ENCODE measurements around the gene LIMA1. TPM values are rescaled to one million over a fixed set of nuclear protein-coding genes. Genes with fewer than 3 reads are reported as not detected.
"Not testable (repeated sequence)": the region's sequence is repeated elsewhere in the genome, so short reads cannot be mapped to it uniquely, and the experiment has no call there.

LIMA1 gene
- total and polyA plus RNA-seq, 12 donors = 10.6 to 34.4 (median 16.2) TPM

DNA sequence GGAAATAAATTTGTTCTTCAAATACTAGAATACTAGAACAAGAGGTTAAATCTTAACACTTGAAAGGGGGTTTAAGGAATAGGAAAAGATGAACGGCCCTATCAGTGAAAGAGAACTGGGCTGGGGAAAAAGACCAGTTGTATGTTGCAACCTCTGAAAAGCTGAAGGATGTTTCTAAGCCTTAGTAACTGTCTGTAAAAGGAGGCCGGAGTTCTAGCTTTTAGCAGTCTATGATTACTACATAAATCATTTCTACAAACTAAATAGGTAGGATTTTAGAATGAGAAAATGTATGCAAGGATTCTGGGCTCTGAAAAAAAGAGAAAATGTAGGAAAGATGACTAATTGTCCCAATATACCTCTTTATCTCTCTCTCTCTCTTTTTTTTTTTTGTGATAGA, 121.1 kb downstream of the LIMA1 start:
- Histone ChIP-seq H3K27me3 (no peaks in the 10 kb centered on the region), H3K4me3 (no peak overlapping the region), H3K36me3 (peaks cover 0 to 8% (median 0%) of the 10 kb centered on the region in 9 donors), H3K4me1 (peaks cover 6 to 24% (median 12%) of the 10 kb centered on the region in 9 donors), H3K9me3 (no peaks in the 10 kb centered on the region), H3K27ac (no peak overlapping the region)
- DNase-seq (no peak), ATAC-seq (no peak)
- intact Hi-C loops (cut with DNase I) = loop anchor here in 1 of 10 donors (10.0 kb wide), 1 partner anchor 47 kb away; the partner anchor contains the start of gene COX14
- WGBS, 2 donors = 82 to 86% methylated on average over 2 of the region's 2 CpGs
- TF ChIP-seq, protein P1, sequence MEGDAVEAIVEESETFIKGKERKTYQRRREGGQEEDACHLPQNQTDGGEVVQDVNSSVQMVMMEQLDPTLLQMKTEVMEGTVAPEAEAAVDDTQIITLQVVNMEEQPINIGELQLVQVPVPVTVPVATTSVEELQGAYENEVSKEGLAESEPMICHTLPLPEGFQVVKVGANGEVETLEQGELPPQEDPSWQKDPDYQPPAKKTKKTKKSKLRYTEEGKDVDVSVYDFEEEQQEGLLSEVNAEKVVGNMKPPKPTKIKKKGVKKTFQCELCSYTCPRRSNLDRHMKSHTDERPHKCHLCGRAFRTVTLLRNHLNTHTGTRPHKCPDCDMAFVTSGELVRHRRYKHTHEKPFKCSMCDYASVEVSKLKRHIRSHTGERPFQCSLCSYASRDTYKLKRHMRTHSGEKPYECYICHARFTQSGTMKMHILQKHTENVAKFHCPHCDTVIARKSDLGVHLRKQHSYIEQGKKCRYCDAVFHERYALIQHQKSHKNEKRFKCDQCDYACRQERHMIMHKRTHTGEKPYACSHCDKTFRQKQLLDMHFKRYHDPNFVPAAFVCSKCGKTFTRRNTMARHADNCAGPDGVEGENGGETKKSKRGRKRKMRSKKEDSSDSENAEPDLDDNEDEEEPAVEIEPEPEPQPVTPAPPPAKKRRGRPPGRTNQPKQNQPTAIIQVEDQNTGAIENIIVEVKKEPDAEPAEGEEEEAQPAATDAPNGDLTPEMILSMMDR (IDR thresholded peaks at IDR 0.05) = no peak

DNA sequence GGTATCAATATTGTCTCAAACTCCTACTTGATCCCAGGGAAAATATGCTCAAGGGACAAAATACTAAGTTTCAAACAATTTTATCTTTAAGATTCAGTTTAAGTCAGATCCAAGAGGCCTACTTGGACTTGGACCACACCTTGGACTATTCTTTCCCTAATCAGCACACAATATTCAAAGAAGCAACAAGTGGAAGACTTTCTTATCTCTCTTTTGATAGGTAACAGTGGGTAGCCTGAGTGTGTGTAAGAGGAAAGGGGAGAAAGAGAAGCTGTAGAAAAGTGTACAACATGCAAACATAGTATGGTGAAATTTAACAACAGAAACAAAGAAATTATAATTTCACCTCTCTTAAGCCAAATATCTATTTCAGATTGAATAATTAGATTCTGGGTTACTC, 122.7 kb downstream of the LIMA1 start:
- peaks cover 0 to 15% (median 2%) of the 10 kb centered on the region in 9 donors for H3K4me1 ChIP-seq
- intact Hi-C loops (cut with DNase I) = loop anchor here in 1 of 10 donors (10.0 kb wide), 1 partner anchor 46 kb away; the partner anchor contains the start of gene COX14
- ATAC-seq (no peak), DNase-seq (no peak)
- no peak overlapping the region for H3K4me3 ChIP-seq
- peaks cover 0 to 8% (median 0%) of the 10 kb centered on the region in 9 donors for H3K36me3 ChIP-seq
- no peak overlapping the region for H3K27ac ChIP-seq
- TF ChIP-seq, protein P1 (IDR thresholded peaks at IDR 0.05) = no peak
- H3K9me3 ChIP-seq = no peaks in the 10 kb centered on the region
- no peaks in the 10 kb centered on the region for H3K27me3 ChIP-seq

DNA sequence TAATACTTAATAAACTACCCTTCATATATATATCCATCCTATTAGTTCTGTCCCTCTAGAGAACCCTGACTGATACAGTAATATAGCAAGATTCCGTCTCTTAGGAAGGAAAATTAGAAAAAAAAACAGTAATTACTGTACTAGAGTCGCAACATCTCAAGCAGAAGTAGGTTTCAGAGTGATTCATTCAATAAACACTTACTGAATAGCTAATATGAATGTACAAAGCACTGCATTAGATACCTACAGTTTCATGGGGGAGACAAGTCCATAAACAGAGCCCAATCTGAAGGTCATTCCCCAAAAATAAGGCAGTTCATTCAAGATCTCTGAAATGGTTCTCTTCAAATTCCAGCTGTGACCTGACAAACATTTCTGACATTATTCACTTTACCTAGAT, 126.1 kb downstream of the LIMA1 start:
- ATAC-seq (no peak), DNase-seq (no peak)
- Histone ChIP-seq H3K9me3 (no peaks in the 10 kb centered on the region), H3K4me3 (no peak overlapping the region), H3K27ac (no peak overlapping the region), H3K36me3 (peaks cover 0 to 20% (median 0%) of the 10 kb centered on the region in 9 donors), H3K4me1 (peaks cover 0 to 9% (median 0%) of the 10 kb centered on the region in 9 donors), H3K27me3 (no peaks in the 10 kb centered on the region)
- 91 to 94% methylated on average over 2 of the region's 2 CpGs for WGBS, 2 donors
- TF ChIP-seq, protein P1 (IDR thresholded peaks at IDR 0.05) = no peak
- intact Hi-C loops (cut with DNase I) = no loop called here

DNA sequence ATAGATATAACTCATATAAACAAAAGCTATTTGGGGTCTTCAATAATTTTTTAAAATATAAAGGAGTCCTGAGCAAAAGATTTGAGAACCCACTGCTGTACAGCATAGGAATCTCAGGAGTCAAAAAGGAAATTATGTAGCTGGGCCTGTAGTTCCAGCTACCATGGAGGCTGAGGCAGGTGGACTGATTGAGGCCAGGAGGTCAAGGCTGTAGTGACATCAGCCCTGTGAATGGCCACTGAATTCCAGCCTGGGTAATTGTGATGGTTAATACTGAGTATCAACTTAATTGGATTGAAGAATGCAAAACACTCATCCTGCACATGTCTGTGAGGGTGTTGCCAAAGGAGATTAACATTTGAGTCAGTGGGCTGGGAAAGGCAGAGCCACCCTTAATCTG, 126.7 kb downstream of the LIMA1 start:
- Histone ChIP-seq H3K9me3 (no peaks in the 10 kb centered on the region), H3K36me3 (peaks cover 0 to 20% (median 0%) of the 10 kb centered on the region in 9 donors), H3K27me3 (no peaks in the 10 kb centered on the region), H3K4me3 (no peak overlapping the region), H3K4me1 (peaks cover 0 to 9% (median 0%) of the 10 kb centered on the region in 9 donors), H3K27ac (no peak overlapping the region)
- intact Hi-C loops (cut with DNase I) = no loop called here
- TF ChIP-seq, protein P1 (IDR thresholded peaks at IDR 0.05) = no peak
- no peak for DNase-seq
- no peak for ATAC-seq

DNA sequence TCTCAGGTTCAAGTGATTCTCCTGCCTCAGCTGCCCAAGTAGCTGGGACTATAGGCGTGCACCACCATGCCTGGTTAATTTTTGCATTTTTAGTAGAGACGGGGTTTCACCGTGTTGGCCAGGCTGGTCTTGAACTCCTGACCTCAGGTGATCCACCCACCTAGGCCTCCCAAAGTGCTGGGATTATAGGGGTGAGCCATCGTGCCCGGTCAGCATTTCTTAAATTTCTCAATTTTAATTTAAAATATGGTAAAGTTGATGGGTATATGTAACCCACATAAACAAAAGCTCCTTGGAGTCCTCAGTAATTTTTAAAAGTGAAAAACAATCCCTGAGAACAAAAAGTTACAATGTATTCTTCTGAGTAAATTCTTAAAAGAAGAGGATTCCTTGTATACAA, 128.4 kb downstream of the LIMA1 start:
- ATAC-seq; intact Hi-C loops (cut with DNase I); H3K27ac ChIP-seq; H3K4me3 ChIP-seq; H3K9me3 ChIP-seq; H3K27me3 ChIP-seq; DNase-seq: not testable (repeated sequence)
- peaks cover 0 to 12% (median 3%) of the 10 kb centered on the region in 9 donors for H3K4me1 ChIP-seq
- H3K36me3 ChIP-seq = peaks cover 0 to 20% (median 0%) of the 10 kb centered on the region in 9 donors
- 93 to 95% methylated on average over 5 of the region's 5 CpGs for WGBS, 2 donors
